ENCODE results near the gene SHISAL2B.

SHISAL2B gene

GRCh38 chr5:64766941-64767340, 76.6 kb downstream of the SHISAL2B start:
- H3K36me3 ChIP-seq (ENCODE audit: insufficient read depth, low read length), result peaks cover 33% of the 10 kb centered on the region
- H3K4me1 ChIP-seq (ENCODE audit: insufficient read depth, low read length), result peaks cover 20% of the 10 kb centered on the region
- no peaks in the 10 kb centered on the region for H3K27me3 ChIP-seq (ENCODE audit: insufficient read depth, low read length)
- peak overlapping the region; percentile 90 for H3K4me3 ChIP-seq (ENCODE audit: low read length)
- H3K9me3 ChIP-seq (ENCODE audit: low read length), result no peaks in the 10 kb centered on the region
- no peak overlapping the region for H2AFZ ChIP-seq (ENCODE audit: low read depth, low read length)

Data from neuron (in vitro differentiated cells).